Astrocyte of the spinal cord (primary cell): Measurements from ENCODE around the gene FOXO6.
A peak's percentile ranks its signal among the peaks of the same experiment; 100 is the strongest.

ENCODE experiments used
- DNase-seq: peaks from one replicate; pipeline ENCODE4 v3.0.0; 2011; ENCODE audit warnings: low read depth, low spot score
- H3K4me3 ChIP-seq: 2 replicates; pipeline ENCODE4 v1.5.1; 2011; ENCODE audit warnings: low read depth, mild to moderate bottlenecking, low read length, moderate library complexity
- in situ Hi-C: cut with HindIII; loops from 2 replicates; pipeline ENCODE4 v1.10.0; 2017; ENCODE audit warnings: low sequenced_read_pairs
- TF ChIP-seq, protein P1 (sequence below): IDR thresholded peaks from 2 replicates; pipeline ENCODE4 v1.5.1; 2012; ENCODE audit warnings: low read depth, mild to moderate bottlenecking, low read length, inconsistent platforms

Gene FOXO6

DNA sequence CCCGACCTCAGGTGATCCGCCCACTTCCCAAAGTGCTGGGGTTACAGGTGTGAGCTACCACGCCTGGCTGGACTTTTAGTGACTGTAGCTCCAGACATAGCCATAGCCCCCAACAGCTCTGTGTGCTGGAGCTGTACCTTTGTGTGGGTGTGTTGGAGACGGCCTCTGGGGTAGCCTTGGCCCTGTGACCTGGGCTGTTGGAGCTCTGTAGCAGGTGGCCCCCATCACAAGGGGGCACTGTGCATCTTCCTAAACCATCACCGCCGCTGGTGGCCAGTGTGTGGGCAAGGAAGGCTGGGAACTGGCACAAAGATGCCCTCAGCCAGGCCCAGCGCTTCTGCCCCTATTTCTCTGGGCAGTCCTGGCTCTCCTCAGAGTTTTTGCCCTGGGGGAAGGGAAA lies 38.4 kb upstream of the FOXO6 start:
- H3K4me3 ChIP-seq: no peak overlapping the region
- TF ChIP-seq, protein P1, sequence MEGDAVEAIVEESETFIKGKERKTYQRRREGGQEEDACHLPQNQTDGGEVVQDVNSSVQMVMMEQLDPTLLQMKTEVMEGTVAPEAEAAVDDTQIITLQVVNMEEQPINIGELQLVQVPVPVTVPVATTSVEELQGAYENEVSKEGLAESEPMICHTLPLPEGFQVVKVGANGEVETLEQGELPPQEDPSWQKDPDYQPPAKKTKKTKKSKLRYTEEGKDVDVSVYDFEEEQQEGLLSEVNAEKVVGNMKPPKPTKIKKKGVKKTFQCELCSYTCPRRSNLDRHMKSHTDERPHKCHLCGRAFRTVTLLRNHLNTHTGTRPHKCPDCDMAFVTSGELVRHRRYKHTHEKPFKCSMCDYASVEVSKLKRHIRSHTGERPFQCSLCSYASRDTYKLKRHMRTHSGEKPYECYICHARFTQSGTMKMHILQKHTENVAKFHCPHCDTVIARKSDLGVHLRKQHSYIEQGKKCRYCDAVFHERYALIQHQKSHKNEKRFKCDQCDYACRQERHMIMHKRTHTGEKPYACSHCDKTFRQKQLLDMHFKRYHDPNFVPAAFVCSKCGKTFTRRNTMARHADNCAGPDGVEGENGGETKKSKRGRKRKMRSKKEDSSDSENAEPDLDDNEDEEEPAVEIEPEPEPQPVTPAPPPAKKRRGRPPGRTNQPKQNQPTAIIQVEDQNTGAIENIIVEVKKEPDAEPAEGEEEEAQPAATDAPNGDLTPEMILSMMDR: peak; percentile 52
- in situ Hi-C loops: no loop called here

DNA sequence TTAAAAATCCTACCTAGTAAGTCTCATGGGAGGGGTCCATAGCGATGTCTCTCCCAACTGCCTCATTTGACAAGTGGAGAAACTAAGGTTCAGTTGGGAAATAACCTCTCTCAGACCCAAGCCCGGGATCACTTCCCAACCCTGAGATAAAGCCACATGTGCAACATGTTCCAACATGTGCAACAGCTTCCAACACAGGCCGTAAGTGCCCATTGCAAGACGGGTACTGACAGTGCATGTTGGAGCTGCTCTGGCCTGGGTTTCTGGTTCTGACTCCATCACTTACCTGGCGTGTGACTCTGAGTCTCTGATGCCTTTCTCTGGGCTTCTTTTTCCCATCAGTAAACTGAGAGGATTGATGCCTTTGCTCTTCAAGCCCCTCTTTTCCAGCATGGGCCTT lies 38.0 kb upstream of the FOXO6 start:
- DNase-seq: no peak
- H3K4me3 ChIP-seq: no peak overlapping the region
- TF ChIP-seq, protein P1: no peak
- in situ Hi-C loops: no loop called here

More for the DNA sequence above, 38.4 kb upstream of the FOXO6 start:
- DNase-seq: no peak

DNA sequence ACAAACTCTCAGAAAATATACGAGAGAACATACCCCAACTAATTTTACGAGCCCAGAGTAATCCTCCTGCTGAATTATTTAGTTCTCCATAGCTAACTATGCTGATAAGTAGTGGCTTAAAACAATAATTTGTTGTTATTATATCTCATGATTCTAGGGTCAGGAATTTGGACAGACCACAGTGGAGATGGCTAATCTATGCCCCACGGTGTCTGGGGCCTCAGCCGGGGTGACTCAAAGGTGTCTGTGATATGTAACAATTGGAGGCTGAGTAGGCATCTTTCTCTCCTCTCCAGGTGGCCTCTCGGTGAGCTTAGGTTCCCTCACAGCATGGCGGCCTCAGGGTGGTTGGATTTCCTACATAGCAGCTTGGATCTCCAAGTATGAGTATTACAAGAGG lies 35.4 kb upstream of the FOXO6 start:
- TF ChIP-seq, protein P1: no peak
- in situ Hi-C loops: no loop called here
- DNase-seq: no peak
- H3K4me3 ChIP-seq: no peak overlapping the region

DNA sequence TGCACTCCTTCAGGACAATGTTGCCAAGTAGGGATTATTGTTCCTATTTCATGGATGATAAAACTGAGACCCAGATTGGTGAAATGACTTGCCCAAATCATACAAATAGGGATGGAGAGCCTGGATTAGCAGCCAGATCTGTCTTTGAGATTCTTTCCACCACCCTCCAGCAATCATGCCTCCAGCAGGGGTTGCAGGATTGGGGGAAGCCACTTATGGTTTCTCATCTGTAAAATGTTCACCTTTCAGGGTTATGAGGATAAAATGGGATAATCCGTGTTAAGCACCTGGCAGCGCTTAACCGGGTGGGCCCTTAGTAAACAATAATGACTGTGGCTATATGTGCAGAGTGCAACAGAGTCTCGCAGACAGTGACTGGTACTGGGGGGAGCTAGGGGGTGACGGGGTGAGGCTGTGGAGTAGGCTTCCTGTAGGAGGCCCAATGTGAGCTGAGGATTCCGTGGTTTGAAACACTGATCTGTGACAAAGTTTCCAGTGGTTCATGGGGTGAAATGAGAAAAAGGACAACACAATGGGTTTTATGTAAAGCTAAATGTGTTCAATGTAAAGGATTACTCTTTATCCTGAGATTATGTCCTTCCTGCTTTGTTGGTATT lies 33.7 kb upstream of the FOXO6 start:
- in situ Hi-C loops: no loop called here
- TF ChIP-seq, protein P1: no peak
- DNase-seq: no peak
- H3K4me3 ChIP-seq: no peak overlapping the region

DNA sequence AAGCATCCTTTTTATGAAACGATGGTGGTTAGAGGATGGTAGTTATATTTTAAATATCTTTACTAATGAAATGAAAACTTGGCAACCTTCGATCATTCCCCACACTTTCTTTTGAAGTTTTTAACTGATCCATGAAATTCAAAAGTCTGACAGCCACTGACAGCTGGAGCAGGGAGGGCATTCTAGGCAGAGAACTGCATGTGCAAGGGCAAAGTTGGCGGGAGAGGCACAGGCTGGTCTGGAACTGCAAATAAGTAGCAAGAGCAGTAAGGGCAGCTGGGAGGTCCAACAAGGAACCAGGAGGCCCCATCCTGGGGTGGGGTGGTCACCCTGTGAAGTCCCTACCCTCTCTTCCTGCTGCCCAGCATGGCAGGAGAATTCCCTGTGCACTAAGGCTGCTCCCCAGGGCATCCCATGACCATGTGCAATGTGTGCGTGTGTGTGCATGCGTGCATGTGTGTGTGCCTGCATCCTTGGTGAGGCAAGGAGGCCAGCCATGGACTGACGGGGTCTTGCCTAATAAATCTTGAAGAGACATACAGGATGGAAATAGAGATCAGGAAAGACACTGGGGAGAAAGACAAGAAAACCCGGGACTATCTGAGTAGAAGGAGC lies 33.1 kb upstream of the FOXO6 start:
- DNase-seq: no peak
- no peak overlapping the region for H3K4me3 ChIP-seq
- TF ChIP-seq, protein P1: no peak
- in situ Hi-C loops: no loop called here

DNA sequence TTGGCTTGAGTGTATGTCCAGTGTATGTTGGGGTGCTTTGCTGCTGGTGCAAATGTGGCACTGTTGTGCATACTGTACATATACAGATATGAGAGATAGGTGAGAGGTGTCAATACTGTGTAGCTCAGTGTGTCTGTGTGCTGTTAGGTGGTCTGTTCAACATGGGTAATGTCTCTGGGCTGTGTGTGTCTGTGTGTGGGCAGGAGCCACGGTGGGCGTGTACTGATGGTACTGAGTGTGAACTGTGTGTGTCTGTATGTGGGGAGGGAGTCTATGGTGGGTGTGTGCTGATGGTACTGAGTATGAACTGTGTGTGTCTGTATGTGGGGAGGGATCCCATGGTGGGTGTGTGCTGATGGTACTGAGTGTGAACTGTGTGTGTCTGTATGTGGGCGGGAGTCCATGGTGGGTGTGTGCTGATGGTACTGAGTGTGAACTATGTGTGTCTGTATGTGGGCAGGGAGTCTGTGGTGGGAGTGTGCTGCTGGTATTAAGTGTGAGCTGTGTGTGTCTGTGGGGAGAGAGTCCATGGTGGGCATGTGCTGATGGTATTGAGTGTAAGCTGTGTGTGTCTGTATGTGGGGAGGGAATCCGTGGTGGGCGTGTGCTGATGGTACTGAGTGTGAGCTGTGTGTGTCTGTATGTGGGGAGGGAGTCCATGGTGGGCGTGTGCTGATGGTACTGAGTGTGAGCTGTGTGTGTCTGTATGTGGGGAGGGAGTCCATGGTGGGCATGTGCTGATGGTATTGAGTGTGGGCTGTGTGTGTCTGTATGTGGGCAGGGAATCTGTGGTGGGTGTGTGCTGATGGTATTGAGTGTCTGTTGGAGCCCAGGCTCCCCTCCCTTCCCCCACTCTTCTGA lies 32.2 kb upstream of the FOXO6 start:
- TF ChIP-seq, protein P1: no peak
- in situ Hi-C loops: no loop called here
- DNase-seq: no peak
- no peak overlapping the region for H3K4me3 ChIP-seq
